Fibroblast of skin of back (primary cell): ENCODE results near the gene STIM1.
"Not testable (repeated sequence)": the region's sequence is repeated elsewhere in the genome, so short reads cannot be mapped to it uniquely, and the experiment has no call there.

Source experiments
- DNase-seq: peaks from one replicate; pipeline ENCODE4 v3.0.0-alpha.2; 2013

STIM1 gene

GRCh38 chr11:4123218-4123617 lies 267.8 kb downstream of the STIM1 start:
- no peak for DNase-seq

- DNase-seq, result peak; percentile 39
These were observed 269.7 kb downstream of the STIM1 start for GRCh38 chr11:4125141-4125540.

GRCh38 chr11:4127357-4127756 lies 271.9 kb downstream of the STIM1 start:
- no peak for DNase-seq

GRCh38 chr11:4130219-4130618 lies 274.8 kb downstream of the STIM1 start:
- not testable (repeated sequence) for DNase-seq

- DNase-seq, result peak; percentile 74
These were observed 279.3 kb downstream of the STIM1 start for GRCh38 chr11:4134806-4135205.

- DNase-seq, result no peak
These were observed 283.0 kb downstream of the STIM1 start for GRCh38 chr11:4138497-4138896.

GRCh38 chr11:4140067-4140636 lies 284.7 kb downstream of the STIM1 start:
- DNase-seq, result no peak
